ENCODE measurements around the gene PXDN.
"Not testable (repeated sequence)": the region's sequence is repeated elsewhere in the genome, so short reads cannot be mapped to it uniquely, and the experiment has no call there.

Gene PXDN

GRCh38 chr2:1773883-1774282, 29.6 kb upstream of the PXDN start:
- no peak for DNase-seq

- DNase-seq: no peak
Measured at GRCh38 chr2:1772471-1773267, 28.4 kb upstream of the PXDN start.

GRCh38 chr2:1771626-1772280, 27.4 kb upstream of the PXDN start:
- no peak for DNase-seq

GRCh38 chr2:1770566-1771380, 26.5 kb upstream of the PXDN start:
- no peak for DNase-seq

- peak; percentile 47 for DNase-seq
Measured at GRCh38 chr2:1769703-1770422, 25.5 kb upstream of the PXDN start.

- no peak for DNase-seq
Measured at GRCh38 chr2:1767939-1768691, 23.8 kb upstream of the PXDN start.

- DNase-seq: no peak
Measured at GRCh38 chr2:1766851-1767811, 22.8 kb upstream of the PXDN start.

GRCh38 chr2:1766425-1766824, 22.1 kb upstream of the PXDN start:
- no peak for DNase-seq

GRCh38 chr2:1765201-1765600, 20.9 kb upstream of the PXDN start:
- not testable (repeated sequence) for DNase-seq

- DNase-seq: no peak
Measured at GRCh38 chr2:1759611-1759930, 15.3 kb upstream of the PXDN start.

- DNase-seq: no peak
Measured at GRCh38 chr2:1758774-1759610, 14.7 kb upstream of the PXDN start.

GRCh38 chr2:1758171-1758570, 13.9 kb upstream of the PXDN start:
- no peak for DNase-seq

GRCh38 chr2:1757567-1757966, 13.3 kb upstream of the PXDN start:
- DNase-seq: no peak

- DNase-seq: not testable (repeated sequence)
Measured at GRCh38 chr2:1757146-1757545, 12.8 kb upstream of the PXDN start.

- DNase-seq: no peak
Measured at GRCh38 chr2:1756456-1756855, 12.1 kb upstream of the PXDN start.

GRCh38 chr2:1755436-1756191, 11.3 kb upstream of the PXDN start:
- no peak for DNase-seq

- DNase-seq: no peak
Measured at GRCh38 chr2:1754461-1755170, 10.3 kb upstream of the PXDN start.

- DNase-seq: no peak
Measured at GRCh38 chr2:1754046-1754445, 9.7 kb upstream of the PXDN start.

- DNase-seq: no peak
Measured at GRCh38 chr2:1752751-1753150, 8.4 kb upstream of the PXDN start.
